Stomach (tissue), 9 donors: ENCODE measurements around the gene GALNT17. TPM values are rescaled to one million over a fixed set of nuclear protein-coding genes. Genes with fewer than 3 reads are reported as not detected.

Source experiments
- DNase-seq, 2 donors: peaks; one replicate each; pipeline versions ENCODE4 v3.0.0 to v3.0.0-alpha.2; 2013 to 2019
- H3K27ac ChIP-seq, 5 donors: fragments of 200-600 bp in 4 of 5; sonication (generic) in 4 of 5; one replicate each; pipeline ENCODE4 v1.5.1; 2013 to 2019; ENCODE audit warnings: mild to moderate bottlenecking in 1 of 5, moderate library complexity in 1 of 5
- H3K27me3 ChIP-seq, 3 donors: fragments of 200-600 bp; sonication (generic); one replicate each; pipeline ENCODE4 v1.5.1; 2017 to 2019; ENCODE audit warnings: mixed run types in 1 of 3
- H3K36me3 ChIP-seq, 4 donors: fragments of 200-600 bp; sonication (generic); 1 replicate in 3 of 4; 2 replicates in 1 of 4; pipeline ENCODE4 v1.5.1; 2016 to 2019
- H3K4me1 ChIP-seq, 4 donors: fragments of 200-600 bp; sonication (generic); one replicate each; pipeline ENCODE4 v1.5.1; 2016 to 2019
- H3K4me3 ChIP-seq, 4 donors: fragments of 200-600 bp; sonication (generic) in 3 of 4; one replicate each; pipeline ENCODE4 v1.5.1; 2016 to 2019; ENCODE audit warnings: mild to moderate bottlenecking in 1 of 4
- H3K9me3 ChIP-seq, 4 donors: fragments of 200-600 bp; sonication (generic); one replicate each; pipeline ENCODE4 v1.5.1; 2016 to 2019
- CTCF ChIP-seq, 7 experiments: fragments of 450-650 bp in 4 of 7; fragments of 200-600 bp in 3 of 7; sonication (generic) in 3 of 7; IDR thresholded peaks; one replicate each; pipeline ENCODE4 v1.5.1; 2016 to 2019; ENCODE audit warnings: antibody characterized with exemption in 7 of 7, control low read depth in 2 of 7, mild to moderate bottlenecking in 1 of 7
- EP300 ChIP-seq: sonication (generic); formaldehyde crosslinking; IDR thresholded peaks from one replicate; pipeline ENCODE4 v1.6.1; 2017; ENCODE audit warnings: antibody characterized with exemption
- POLR2A ChIP-seq, 4 donors: fragments of 450-650 bp; IDR thresholded peaks; one replicate each; pipeline ENCODE4 v1.6.1; 2016; ENCODE audit warnings: antibody characterized with exemption in 4 of 4, control low read depth in 2 of 4, mild to moderate bottlenecking in 1 of 4, moderate library complexity in 1 of 4
- POLR2AphosphoS5 ChIP-seq, 3 donors: sonication (generic); formaldehyde crosslinking; IDR thresholded peaks; one replicate each; pipeline ENCODE4 v1.6.1; 2016; ENCODE audit warnings: antibody characterized with exemption in 3 of 3
- WGBS, 5 donors: extraction: QIAGEN DNeasy Blood & Tissue Kit in 3 of 5; methylation state at CpG; one replicate each; pipeline versions ENCODE4 v1.1.5 to v1.1.7; 2013 to 2018; 5-methylcytosine and 5-hydroxymethylcytosine counted together
- intact Hi-C: fragments of 100-400 bp; cut with DNase I; formaldehyde crosslinking; loops from one replicate; pipeline ENCODE4 v1.15.1; 2023; ENCODE audit warnings: low total_unique reads
- polyA plus RNA-seq, 3 donors: library from polyadenylated mRNA; stranded (reverse); fragments of 200-250 nt; gene quantifications; one replicate each; pipeline ENCODE4 v1.2.3, GENCODE V29; 2013
- total RNA-seq, 5 donors: library from RNA; depleted of rRNA; stranded (reverse); fragments of >200 nt; gene quantifications; one replicate each; pipeline versions ENCODE4 v1.1.0 to v1.2.3, GENCODE V29; 2014 to 2016
- donor health status: healthy with polysubstance abuse.
- donor health status: Bipolar disorder and iron deficiency.
- donor health status: healthy.

The GALNT17 gene
- total and polyA plus RNA-seq, 8 donors: 0.76 to 12.5 (median 1.6) TPM; not detected in 1

DNA sequence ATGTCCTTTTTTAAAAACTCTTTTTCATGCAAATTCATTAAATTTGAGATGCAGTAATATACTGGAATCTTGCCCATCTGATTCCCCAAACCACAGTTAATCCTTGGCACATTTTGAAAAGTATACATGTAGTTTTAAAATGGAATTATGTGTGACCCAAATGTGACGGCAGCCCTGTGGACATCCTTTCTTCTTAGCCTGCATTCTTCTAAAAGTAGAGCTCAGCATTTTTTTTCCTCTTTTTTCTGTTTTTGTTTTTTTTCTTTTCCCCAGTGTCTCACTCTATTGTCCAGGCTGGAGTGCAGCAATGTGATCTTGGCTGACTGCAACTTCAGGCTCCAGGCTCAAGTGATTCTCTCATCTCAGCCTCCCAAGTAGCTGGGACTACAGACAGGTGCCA, 338.9 kb downstream of the GALNT17 start:
- intact Hi-C loops: no loop called here
- Histone ChIP-seq H3K27ac (no peak overlapping the region), H3K4me3 (no peak overlapping the region), H3K4me1 (no peaks in the 10 kb centered on the region), H3K9me3 (peaks cover 0 to 24% (median 9%) of the 10 kb centered on the region in 4 donors), H3K27me3 (no peaks in the 10 kb centered on the region), H3K36me3 (no peaks in the 10 kb centered on the region)
- TF ChIP-seq EP300: no peak
- no peak for TF ChIP-seq POLR2A (IDR thresholded peaks at IDR 0.05)
- no peak for TF ChIP-seq POLR2AphosphoS5 (IDR thresholded peaks at IDR 0.05)
- no peak for TF ChIP-seq CTCF (IDR thresholded peaks at IDR 0.05)
- 67 to 82% (median 72%) methylated on average over 1 of the region's 1 CpG for WGBS, 5 donors
- no peak for DNase-seq

DNA sequence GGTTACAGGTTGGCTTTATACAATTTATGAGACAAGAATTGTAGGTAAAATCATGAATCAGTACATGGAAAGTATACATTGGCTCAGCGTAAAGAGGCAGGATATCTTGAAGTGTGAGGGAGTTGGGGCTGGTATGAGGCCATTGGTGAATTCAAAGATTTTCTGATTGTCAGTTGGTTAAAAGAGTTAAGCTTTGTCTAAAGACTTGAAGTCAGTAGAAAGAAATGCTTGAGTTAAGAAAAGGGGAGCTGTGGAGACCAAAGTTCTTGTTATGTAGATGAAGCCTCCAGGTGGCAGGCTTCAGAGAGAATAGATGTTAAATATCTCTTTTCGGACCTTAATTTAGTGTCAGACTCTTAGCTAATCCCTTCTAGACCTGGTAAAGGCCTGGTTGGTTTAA, 341.0 kb downstream of the GALNT17 start:
- 72 to 85% (median 72%) methylated on average over 2 of the region's 2 CpGs for WGBS, 5 donors
- H3K36me3 ChIP-seq: no peaks in the 10 kb centered on the region
- no peaks in the 10 kb centered on the region for H3K4me1 ChIP-seq
- H3K9me3 ChIP-seq: peaks cover 0 to 24% (median 9%) of the 10 kb centered on the region in 4 donors
- H3K27ac ChIP-seq: no peak overlapping the region
- TF ChIP-seq POLR2AphosphoS5 (IDR thresholded peaks at IDR 0.05) (no peak), EP300 (no peak), CTCF (IDR thresholded peaks at IDR 0.05) (no peak), POLR2A (IDR thresholded peaks at IDR 0.05) (no peak)
- no peak overlapping the region for H3K4me3 ChIP-seq
- no peak for DNase-seq
- intact Hi-C loops: no loop called here
- H3K27me3 ChIP-seq: no peaks in the 10 kb centered on the region

DNA sequence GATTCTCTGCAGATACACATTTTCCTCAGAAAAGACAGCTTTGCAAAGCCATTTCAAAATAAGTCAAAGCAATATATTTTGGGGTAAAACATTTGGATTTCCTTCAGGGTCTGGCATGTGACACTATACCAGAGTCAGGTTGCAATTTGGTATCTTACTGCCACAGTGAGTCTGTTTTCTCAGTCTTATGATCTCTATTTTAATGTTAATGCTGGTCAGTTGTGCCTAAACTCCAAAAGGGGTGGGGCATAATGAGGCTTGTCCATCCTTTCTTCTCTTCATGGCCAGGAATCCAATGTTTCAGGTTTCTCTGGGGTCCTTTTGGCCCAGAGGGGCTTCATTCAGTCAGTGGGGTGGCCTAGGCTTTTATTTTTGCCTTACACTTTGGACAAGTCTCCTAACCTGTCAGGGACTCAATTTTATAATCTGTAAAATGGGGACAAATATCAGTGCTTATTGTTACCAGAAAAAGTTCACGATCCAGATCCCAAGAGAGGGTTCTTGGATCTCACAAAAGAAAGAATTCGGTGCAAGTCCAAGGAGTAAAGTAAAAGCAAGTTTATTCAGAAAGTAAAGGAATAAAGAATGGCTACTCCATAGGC, 341.5 kb downstream of the GALNT17 start:
- TF ChIP-seq EP300 (no peak), CTCF (IDR thresholded peaks at IDR 0.05) (no peak), POLR2AphosphoS5 (IDR thresholded peaks at IDR 0.05) (no peak), POLR2A (IDR thresholded peaks at IDR 0.05) (no peak)
- H3K4me3 ChIP-seq: no peak overlapping the region
- DNase-seq: no peak
- peaks cover 0 to 24% (median 9%) of the 10 kb centered on the region in 4 donors for H3K9me3 ChIP-seq
- no peaks in the 10 kb centered on the region for H3K4me1 ChIP-seq
- intact Hi-C loops: no loop called here
- no peak overlapping the region for H3K27ac ChIP-seq
- no peaks in the 10 kb centered on the region for H3K27me3 ChIP-seq
- H3K36me3 ChIP-seq: no peaks in the 10 kb centered on the region
- WGBS, 5 donors: 69 to 79% (median 73%) methylated on average over 2 of the region's 2 CpGs

DNA sequence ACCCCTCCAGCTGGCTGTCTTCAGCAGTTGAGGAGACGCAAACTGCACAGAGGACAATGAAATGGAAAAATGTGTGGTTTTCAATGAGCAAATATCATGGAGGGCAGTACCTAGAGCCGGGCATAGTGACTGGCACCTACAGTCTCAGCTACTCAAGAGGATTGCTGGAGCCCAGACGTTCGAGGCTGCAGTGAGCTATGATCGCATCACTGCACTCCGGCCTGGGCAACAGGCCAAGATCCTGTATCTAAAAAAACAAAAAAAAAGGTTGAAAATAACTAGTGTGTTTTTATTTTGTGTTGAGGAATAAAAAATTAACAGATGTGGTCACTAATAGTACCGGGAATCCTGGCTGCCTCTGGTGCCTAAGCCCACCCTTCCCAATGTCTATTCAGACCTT, 345.5 kb downstream of the GALNT17 start:
- Histone ChIP-seq H3K27me3 (no peaks in the 10 kb centered on the region), H3K36me3 (no peaks in the 10 kb centered on the region), H3K27ac (no peak overlapping the region), H3K4me1 (no peaks in the 10 kb centered on the region), H3K4me3 (no peak overlapping the region), H3K9me3 (peaks cover 0 to 16% (median 9%) of the 10 kb centered on the region in 4 donors)
- intact Hi-C loops: no loop called here
- 65 to 78% (median 70%) methylated on average over 7 of the region's 7 CpGs for WGBS, 5 donors
- TF ChIP-seq CTCF (IDR thresholded peaks at IDR 0.05): no peak
- no peak for TF ChIP-seq POLR2AphosphoS5 (IDR thresholded peaks at IDR 0.05)
- TF ChIP-seq POLR2A (IDR thresholded peaks at IDR 0.05): no peak
- TF ChIP-seq EP300: no peak
- DNase-seq: no peak
